Measurements from ENCODE around the gene CLP1. TPM values are rescaled to one million over a fixed set of nuclear protein-coding genes. Genes with fewer than 3 reads are reported as not detected.

The CLP1 gene
- total RNA-seq, 1 donor from 2014 or later = 17.6 TPM

Other genes starting within 250 kb of the CLP1 start
- 107 and 108 TPM in 2 replicates for gene SLC43A3, start 230.6 kb upstream of the CLP1 start, total RNA-seq
- 0.20 TPM in 2 replicates for gene RTN4RL2, start 197.2 kb upstream of the CLP1 start, total RNA-seq
- 25.4 and 26.3 TPM in 2 replicates for gene SLC43A1, start 142.1 kb upstream of the CLP1 start, total RNA-seq
- 63.0 and 67.7 TPM in 2 replicates for gene TIMM10, start 127.0 kb upstream of the CLP1 start, total RNA-seq
- gene SMTNL1, start 120.2 kb upstream of the CLP1 start, total RNA-seq = not detected in 2 replicates
- 238 and 241 TPM in 2 replicates for gene UBE2L6, start 90.1 kb upstream of the CLP1 start, total RNA-seq
- not detected in 2 replicates for gene SERPING1, start 60.1 kb upstream of the CLP1 start, total RNA-seq
- 0.25 and 0.48 TPM in 2 replicates for gene YPEL4, start 7.8 kb upstream of the CLP1 start, total RNA-seq
- gene ZDHHC5, start 10.4 kb downstream of the CLP1 start, total RNA-seq = 74.8 and 75.7 TPM in 2 replicates
- 12.1 and 12.9 TPM in 2 replicates for gene MED19, start 54.5 kb downstream of the CLP1 start, total RNA-seq
- gene TMX2, start 54.8 kb downstream of the CLP1 start, total RNA-seq = 73.2 and 73.6 TPM in 2 replicates
- 194 and 201 TPM in 2 replicates for gene SELENOH, start 83.7 kb downstream of the CLP1 start, total RNA-seq
- not detected in 2 replicates for gene BTBD18, start 94.1 kb downstream of the CLP1 start, total RNA-seq
- 7.5 and 9.3 TPM in 2 replicates for gene CTNND1, start 104.0 kb downstream of the CLP1 start, total RNA-seq